ENCODE results near the gene PRKACA. TPM values are rescaled to one million over a fixed set of nuclear protein-coding genes. Genes with fewer than 3 reads are reported as not detected.

The PRKACA gene
- polyA plus RNA-seq, 4 donors, result 90.6 to 106 (median 99.0) TPM

DNA sequence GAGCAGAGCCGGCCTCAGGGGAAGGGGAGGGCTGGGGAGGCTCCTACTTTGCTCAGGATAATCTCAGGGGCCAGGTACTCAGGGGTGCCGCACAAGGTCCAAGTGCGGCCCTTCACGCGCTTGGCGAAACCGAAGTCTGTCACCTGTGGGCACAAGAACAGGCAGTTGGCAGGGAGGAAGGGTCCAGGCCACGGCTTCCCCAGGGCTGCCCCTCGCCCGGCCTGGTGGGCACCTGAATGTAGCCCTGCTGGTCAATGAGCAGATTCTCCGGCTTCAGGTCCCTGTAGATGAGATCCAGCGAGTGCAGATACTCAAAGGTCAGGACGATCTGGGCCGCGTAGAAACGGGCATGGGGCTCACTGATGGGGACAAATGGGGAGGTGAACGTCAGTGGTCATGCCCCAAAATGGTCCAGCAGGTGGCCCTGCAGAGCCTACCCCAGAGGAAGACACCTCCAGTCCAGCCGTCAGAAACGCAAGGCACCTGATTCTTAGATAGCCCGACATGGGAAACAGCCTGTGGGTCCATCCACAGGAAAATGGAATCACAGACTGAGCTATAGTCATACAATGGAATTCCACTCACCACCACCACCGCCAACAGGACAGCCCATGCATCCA is 19.9 kb downstream of the PRKACA start:
- no peak for DNase-seq (ENCODE audit: low read depth in 4 of 4, low spot score in 3 of 4)

DNA sequence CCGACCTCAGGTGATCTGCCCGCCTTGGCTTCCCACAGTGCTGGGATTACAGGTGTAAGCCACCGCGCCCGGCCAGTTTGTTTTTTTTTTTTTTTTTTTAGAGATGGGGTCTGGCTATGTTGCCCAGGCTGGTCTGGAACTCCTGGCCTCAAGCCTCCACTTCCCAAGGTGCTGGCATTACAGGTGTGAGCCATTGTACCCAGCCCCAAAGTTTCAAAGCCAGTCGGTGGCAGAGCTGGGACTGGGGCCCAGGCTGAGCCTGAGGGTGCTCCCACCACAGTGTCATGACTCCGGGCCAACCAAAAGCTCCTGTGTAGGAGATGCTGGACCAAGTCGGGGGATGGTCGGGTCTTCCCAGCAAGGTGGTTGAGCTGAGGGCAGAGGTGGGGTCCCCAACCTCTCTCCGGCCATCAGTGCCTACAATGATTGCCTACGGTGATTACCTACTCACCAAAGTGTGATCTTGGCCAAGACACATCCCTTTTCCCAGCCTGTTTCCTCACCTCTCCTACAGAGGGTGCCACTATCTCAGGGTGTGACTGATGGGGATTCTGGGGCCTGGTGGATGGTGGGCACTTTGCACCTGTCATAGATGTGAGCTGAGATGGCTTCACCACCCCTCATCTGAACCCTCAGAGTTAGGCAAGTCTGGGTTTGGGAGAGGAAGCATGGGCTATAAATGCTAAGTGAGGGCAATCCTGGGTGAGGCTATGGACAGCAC is 21.1 kb downstream of the PRKACA start:
- no peak for DNase-seq (ENCODE audit: low read depth in 4 of 4, low spot score in 3 of 4)

DNA sequence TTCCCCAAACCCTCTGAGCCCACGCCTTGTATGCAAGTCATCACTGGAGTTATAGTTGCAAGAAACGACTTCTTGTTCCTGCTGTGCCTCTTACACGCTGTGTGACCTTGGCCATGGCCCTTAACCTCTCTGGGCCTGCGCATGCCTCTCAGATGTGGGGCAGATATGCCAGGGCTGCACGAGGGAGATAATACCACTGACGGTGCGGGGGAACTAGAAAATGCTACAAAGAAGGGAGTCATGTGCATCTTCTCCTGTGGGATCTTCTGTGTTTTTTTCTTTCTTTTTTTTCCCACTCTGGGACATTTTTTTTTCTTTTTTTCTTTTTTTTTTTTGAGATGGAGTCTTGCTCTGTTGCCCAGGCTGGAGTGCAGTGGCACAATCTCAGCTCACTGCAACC is 22.7 kb downstream of the PRKACA start:
- DNase-seq (ENCODE audit: low read depth in 4 of 4, low spot score in 3 of 4), result no peak

DNA sequence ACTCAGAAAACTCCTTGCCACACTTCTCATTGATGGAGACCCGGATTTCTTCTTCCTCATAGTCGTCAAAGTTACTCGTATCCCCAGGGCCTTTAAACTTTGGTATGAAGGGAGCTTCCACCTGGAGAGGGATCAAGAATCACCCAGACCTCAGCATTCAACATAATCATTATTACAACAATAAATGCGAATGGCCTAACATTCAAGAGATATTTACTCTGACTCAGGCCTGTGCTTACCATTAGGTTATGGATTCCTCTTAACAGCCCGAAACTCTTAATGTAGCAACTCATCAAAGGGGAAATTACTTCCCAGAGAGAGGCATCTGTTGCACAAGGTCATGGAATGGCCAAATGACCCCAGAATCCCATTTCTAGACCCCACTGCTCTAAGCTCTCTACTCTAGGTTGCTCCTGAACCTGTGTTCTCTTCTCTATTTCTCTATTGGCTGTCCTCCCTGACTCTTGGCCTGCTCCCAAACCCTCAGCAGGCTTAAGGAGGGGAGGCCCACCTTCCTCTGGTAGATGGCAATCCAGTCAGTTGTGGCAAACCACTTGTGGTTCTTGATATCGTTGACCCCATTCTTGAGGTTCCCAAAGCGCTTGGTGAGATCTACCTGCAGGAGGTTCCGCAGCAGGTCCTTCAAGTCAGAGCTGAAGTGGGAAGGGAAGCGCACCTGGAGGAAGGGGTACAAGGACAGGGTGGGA is 24.3 kb downstream of the PRKACA start:
- DNase-seq (ENCODE audit: low read depth in 4 of 4, low spot score in 3 of 4), result no peak

DNA sequence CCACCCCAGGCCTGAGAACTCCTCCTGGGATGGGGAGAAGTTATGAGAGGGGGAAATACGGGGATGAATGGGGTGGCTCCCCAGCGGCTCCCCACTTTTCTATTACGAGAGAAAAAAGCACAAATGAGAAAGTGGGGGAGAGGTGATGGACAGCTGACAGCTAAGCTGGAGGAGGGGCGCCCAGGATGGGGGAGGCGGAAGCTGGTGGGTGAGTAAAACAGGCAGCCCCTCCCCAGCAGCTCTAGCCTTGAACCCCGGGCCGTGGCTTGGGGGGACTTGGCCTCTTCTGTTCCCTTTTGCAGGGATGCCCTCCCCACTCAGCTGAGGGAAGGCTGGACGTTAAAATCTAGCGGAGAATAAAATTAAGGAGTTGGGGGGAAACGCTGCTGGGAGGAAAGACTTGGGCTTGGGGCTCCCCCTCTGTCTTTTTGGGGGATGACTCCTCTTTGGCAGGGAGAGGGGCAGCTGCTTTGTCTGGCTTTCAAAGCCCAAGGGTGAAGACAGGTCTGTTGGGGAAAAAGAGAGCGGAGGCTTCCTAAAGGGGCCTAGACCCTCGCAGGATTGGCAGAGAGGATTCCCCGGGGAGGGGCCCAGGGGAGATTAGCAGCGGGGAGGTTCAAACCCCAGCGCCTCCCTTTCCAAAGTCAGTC is 25.6 kb downstream of the PRKACA start:
- no peak for DNase-seq (ENCODE audit: low read depth in 4 of 4, low spot score in 3 of 4)

DNA sequence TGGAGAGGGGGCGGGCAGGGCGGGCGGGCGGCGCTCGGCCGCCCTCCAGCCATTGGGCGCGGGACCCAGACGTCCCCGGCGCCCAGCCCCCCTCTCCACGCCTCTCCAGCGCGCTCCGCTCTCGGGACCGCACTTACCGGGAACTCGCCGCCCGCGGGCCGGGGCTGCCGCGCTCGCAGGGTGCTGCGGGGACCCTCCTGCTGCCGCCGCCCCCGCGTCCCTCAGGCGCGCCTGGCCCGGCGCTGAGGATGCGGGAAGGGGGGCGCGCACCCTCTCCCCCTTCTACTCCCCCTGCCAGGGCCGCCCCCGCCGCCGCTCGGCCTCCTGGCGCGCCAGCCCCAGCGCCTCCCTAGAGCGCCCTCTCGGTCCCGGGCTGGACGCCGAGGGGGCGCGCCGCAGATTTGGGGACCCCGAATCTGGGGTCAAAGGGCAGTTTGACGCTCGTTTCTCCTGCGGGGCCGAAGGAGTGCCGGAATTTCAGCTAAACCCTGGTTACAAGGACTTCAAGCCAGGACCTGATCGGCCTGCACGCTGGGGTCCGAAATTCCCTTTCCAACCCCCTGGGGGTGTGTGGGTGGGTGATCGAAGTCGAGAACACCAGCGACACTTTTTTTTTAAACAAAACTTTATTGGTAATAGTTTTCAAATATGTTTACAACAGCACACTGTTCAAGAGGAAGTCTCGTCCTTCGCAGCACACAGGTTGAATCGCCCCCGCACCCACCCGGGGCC is 26.3 kb downstream of the PRKACA start:
- no peak for DNase-seq (ENCODE audit: low read depth in 4 of 4, low spot score in 3 of 4)

DNA sequence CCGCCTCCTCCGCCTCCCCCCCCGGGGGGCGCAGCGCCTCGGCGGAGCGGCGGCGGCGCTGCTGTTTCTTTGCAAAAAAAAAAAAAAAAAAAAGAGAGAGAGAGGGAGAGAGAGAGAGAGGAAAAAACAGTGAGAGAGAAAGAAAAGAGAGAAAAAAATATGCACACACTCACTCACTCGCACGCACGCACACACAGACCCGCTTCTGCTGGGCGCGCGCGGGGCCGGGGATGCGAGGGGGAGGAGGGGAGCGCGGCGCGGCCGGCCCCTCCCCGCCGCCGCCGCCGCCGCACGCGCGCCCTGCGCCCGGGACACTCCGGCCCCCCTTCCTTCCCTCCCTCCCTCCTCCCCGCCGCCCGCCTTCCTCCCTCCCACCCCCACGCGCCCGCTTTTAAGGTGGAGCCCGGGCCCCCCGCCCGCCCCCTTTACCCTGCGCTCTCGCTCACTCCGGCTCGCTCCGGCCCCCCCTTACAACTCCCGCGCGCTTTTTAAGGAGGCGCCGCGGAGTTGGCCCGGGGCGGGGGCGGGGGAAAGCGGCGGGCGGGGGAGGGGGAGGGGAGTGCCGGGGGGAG is 27.0 kb downstream of the PRKACA start, which contains the start of gene SAMD1:
SAMD1 (minus strand) TSS at position 243 of the 572 bp plus-strand sequence.
- DNase-seq (ENCODE audit: low read depth in 4 of 4, low spot score in 3 of 4), result peak in 3 of 4 donors; percentile 81 to 83 (median 83)

DNA sequence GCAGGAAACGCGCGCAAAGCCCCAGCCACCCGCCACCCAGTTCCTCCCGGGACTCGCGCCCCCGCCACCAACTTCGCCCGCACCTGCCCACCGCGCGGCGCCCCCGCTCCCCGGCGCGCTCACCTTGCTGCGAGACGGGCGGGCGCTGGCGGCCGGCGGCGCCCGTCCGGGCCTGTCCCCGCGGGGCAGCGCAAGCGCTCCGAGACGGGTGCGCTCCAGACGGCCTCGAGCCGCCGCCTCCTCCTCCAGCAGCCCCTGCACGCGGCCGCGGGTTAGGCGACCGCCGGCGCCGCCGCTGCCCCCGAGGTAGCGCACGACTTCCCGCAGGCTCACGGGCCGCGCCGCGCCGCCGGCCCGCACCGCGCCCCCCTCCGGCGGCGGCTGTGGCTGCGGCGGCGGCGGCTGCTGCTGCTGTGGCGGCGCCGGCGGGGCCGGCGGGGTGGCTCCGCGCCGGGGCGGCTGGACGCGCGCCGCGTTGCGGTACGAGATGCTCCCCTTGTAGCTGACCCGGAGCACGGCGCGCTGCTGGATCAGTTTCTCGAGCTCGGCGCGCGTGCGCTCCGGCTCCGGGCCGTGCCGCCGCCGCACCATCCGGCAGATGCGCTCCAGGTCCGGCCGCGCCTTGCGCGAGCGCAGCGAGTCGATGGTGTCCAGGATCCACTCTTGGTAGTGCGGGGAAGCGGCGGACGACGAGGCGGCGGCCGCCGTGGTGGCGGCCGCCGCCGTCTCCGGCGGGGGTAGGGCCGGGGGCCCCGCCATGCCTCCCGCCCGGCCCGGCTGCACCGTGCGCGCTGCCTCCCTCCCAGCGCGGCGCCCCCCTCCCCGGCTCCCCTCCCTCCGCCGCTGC is 27.7 kb downstream of the PRKACA start:
- DNase-seq (ENCODE audit: low read depth in 4 of 4, low spot score in 3 of 4), result no peak

DNA sequence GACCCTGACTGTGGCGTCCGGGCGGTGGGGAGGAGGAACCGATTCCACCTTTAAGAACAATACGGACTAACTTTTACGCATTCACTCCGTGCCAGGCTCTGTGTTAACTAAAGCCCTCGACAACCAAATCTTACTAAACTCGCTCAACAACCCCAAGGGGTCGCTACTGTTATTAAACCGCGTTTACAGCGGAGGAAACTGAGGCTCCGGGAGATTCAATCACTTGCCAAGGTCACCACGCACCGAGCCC is 28.2 kb downstream of the PRKACA start:
- DNase-seq (ENCODE audit: low read depth in 4 of 4, low spot score in 3 of 4), result no peak

DNA sequence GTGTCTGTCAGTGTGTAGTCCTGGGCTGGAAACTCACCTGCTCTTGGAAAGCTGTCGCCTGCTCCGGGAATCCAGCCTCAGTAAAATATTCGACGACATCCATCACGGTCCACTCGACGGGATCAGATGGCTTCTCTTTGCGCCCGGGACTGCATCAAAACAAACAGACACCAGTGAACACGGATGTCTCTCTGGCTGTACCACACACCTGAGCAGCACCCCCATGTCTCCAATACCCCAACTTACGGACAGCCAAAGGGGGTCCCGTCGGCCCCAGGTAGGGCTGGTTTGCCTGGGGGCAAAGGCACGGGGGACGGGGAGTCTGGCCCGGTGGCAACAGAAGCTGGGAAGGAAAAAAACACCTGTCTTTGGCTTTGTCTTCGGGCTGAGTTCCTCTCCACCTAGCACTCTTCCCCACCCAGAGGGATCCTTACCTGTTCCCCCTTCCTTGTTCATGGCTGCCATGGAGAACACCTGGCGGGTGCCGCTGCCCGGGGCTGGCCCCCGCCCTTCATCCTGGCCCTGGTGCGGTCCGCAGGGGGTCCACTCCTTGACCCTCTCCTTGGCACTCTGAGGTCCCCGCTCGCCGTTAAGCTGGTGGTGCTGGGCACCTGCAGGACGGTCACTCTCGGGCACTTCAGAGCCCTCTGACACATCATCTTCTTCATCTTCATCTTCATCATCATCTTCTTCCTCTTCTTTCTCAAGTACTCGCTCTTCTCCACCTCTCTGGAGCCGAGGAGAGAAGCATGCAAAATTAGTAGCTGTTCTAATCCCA is 28.7 kb downstream of the PRKACA start:
- no peak for DNase-seq (ENCODE audit: low read depth in 4 of 4, low spot score in 3 of 4)

DNA sequence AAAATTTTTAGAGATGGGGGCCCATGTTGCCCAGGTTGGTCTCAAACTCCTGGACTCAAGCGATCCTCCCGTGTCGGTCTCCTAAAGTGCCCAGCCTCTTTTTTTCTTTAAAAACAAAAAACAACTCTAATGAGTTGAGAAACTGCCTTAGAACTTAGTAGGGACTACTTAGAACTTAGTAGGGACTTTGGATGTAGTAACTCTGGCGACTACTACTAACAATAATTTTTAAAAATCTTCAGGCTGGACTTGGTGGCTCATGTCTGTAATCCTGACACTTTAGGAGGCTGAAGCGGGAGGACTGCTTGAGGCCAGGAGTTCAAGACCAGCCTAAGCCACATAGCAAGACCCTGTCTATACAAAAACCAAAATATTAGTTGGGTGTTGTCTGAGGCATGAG is 31.5 kb downstream of the PRKACA start:
- DNase-seq (ENCODE audit: low read depth in 4 of 4, low spot score in 3 of 4), result no peak

DNA sequence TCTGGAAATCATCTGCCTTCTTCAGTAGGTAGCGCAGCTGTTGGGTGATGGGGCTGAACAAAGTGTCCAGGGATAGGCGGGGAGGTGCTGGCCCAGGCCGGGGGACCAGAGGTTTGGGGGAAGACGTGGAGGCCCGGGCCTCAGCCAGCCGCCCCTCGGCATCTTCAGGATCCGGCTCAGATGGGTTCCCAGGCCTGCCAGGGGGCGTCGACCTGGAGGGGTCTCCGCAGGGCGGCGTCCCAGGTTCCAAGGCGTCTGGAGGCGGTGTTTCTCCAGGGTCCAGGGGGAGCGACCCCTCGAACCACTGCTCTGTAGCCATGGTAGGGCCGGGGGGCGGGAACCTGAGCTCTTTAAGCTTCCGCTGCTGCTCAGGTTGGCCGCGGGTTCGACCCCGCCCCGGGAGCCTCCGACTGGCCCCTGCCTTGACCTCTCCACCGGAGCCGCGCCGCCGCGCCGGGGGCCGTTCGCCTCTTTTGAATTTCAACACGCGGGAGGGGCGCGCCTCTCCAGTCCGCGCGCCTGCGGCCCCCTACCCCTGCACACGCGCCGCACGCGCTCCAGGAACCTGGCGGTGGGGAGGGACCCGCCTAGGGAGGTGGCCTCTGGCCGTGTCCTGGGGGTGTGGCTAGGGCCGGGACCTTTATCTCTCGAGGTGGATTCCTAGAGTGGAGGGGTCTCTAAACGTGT is 32.1 kb downstream of the PRKACA start, which contains the start of gene C19orf67:
C19orf67 (minus strand) TSS at position 475 of the 687 bp plus-strand sequence; CDS start at position 319, 156 bp downstream.
- no peak for DNase-seq (ENCODE audit: low read depth in 4 of 4, low spot score in 3 of 4)

DNA sequence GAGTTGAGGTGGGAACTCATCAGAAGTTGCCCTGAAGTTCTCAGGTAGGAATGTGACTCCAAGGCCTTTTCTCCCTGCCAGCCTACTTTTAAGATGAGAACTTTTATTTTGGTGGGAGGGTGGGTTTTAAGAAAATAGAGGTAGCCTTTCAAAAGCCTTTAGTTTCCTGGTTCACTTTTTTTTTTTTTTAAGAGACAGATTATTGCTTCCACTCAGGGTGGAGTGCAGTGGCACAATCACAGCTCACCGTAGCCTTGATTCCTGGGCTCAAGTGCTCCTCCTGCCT is 34.9 kb downstream of the PRKACA start:
- DNase-seq (ENCODE audit: low read depth in 4 of 4, low spot score in 3 of 4), result no peak

DNA sequence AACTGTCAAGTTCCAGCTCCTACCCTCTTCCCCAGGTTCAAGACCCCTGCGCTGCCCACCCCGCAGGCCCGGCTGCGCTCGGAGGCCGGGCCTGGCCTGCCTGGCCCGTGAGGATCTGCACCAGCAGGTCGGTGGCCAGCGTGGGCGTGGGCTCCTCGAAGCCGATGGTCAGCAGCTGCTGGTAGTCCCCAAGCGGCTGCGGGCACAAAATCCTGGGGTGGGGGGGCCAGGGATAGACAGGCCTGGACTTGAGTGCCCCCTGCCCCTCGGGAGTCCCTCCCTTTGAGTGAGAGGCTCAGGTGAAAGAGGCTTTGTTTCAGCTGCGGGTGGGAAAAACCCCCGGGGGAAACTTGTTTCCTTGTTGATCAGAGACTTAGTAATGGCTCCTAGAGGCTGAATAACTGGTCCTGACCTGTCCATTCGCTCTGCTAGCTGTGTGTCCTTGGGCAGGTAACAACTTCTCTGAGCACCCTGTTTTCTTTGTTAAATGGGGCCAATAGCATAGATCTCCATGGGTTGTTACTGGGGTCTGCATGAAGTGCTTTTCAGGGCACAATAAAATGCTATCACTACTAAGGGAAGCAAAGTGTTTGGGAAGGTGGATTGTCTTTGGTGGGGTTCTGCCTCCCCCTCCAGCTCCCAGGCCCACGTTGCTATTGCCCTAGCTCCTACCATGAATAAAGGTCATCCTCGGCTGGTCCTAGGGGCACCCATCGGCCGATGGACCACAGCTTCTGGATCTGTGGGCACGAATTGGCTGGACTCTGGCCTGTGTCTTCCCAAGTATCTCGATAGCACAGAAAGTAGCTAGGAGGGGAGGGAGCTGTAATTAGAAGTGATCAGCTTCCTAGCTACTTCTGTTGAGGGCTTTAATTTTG is 35.5 kb downstream of the PRKACA start:
- no peak for DNase-seq (ENCODE audit: low read depth in 4 of 4, low spot score in 3 of 4)

DNA sequence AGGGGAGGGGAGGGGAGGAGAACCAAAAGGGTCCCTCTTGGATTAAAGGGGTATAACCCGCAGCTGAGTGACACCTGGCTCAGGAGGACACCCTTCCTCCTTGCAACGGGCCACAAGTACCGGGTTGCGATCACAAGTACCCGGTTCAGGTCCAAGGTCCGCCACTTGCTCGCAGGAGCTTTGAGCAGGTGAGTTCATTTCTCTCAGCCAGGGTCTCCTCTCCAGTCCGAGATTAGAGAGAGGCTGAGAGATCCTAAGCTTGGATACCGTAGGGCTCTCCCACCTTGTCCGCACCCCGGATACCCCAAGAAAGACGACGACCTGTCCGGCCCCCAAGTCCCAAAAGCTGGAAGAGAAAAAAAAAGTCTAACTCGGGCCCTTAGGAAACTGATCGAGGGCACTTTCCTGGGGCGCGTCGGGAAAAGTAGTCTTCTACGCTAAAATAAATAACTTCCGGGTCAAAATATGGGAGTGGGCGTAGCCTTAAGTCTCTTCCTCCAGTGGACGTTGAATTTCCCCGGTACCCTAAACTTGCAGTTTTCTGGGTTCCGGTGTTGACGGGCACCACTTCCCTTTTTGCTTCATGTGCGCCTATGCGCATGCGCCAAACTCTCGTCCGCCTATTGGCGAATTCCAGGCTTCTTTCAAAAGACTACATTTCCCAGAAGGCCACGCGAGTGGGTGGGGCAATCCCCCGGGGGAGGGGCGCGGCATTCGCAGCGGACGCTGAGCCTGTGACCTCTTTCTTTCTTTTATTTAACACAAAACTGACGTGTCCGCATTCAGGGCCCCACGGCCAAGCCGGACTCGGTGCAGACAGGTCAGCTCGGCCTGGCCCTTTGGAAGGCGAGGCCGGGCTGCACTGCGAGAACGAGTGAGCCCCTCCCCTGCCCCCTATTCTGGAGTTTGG is 36.4 kb downstream of the PRKACA start:
- DNase-seq (ENCODE audit: low read depth in 4 of 4, low spot score in 3 of 4), result peak; percentile 99 to 100 (median 100)

DNA sequence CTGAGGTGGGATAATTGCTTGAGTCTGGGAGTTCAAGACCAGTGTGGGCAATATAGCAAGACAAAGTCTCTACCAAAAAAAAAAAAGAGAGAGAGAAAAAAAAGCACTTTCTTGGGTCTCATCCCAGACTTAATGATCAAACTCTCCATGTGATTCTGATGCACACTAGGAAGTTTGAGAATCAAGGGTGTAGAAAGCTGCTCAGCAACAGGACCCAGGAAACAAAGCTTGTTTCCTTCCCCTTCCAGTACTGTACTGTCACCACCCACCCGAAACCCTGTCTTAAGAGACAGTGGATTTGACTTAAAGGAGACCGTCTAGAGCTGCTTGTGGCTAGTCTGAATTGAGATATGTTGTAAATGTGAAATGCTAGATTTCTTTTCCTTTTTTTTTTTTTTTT is 39.2 kb downstream of the PRKACA start:
- no peak for DNase-seq (ENCODE audit: low read depth in 4 of 4, low spot score in 3 of 4)

Measured in left renal pelvis (tissue), 4 donors.